Stomach (tissue), 9 donors: ENCODE measurements around the gene LONP1. TPM values are rescaled to one million over a fixed set of nuclear protein-coding genes. Genes with fewer than 3 reads are reported as not detected.

Experiments used
- DNase-seq, 2 donors: peaks; one replicate each; pipeline versions ENCODE4 v3.0.0 to v3.0.0-alpha.2; 2013 to 2019
- H3K27ac ChIP-seq, 5 donors: fragments of 200-600 bp in 4 of 5; sonication (generic) in 4 of 5; one replicate each; pipeline ENCODE4 v1.5.1; 2013 to 2019; ENCODE audit warnings: mild to moderate bottlenecking in 1 of 5, moderate library complexity in 1 of 5
- H3K27me3 ChIP-seq, 3 donors: fragments of 200-600 bp; sonication (generic); one replicate each; pipeline ENCODE4 v1.5.1; 2017 to 2019; ENCODE audit warnings: mixed run types in 1 of 3
- H3K36me3 ChIP-seq, 4 donors: fragments of 200-600 bp; sonication (generic); 1 replicate in 3 of 4; 2 replicates in 1 of 4; pipeline ENCODE4 v1.5.1; 2016 to 2019
- H3K4me1 ChIP-seq, 4 donors: fragments of 200-600 bp; sonication (generic); one replicate each; pipeline ENCODE4 v1.5.1; 2016 to 2019
- H3K4me3 ChIP-seq, 4 donors: fragments of 200-600 bp; sonication (generic) in 3 of 4; one replicate each; pipeline ENCODE4 v1.5.1; 2016 to 2019; ENCODE audit warnings: mild to moderate bottlenecking in 1 of 4
- H3K9me3 ChIP-seq, 4 donors: fragments of 200-600 bp; sonication (generic); one replicate each; pipeline ENCODE4 v1.5.1; 2016 to 2019
- EP300 ChIP-seq: sonication (generic); formaldehyde crosslinking; IDR thresholded peaks from one replicate; pipeline ENCODE4 v1.6.1; 2017; ENCODE audit warnings: antibody characterized with exemption
- POLR2A ChIP-seq, 4 donors: fragments of 450-650 bp; IDR thresholded peaks; one replicate each; pipeline ENCODE4 v1.6.1; 2016; ENCODE audit warnings: antibody characterized with exemption in 4 of 4, control low read depth in 2 of 4, mild to moderate bottlenecking in 1 of 4, moderate library complexity in 1 of 4
- POLR2AphosphoS5 ChIP-seq, 3 donors: sonication (generic); formaldehyde crosslinking; IDR thresholded peaks; one replicate each; pipeline ENCODE4 v1.6.1; 2016; ENCODE audit warnings: antibody characterized with exemption in 3 of 3
- WGBS, 5 donors: extraction: QIAGEN DNeasy Blood & Tissue Kit in 3 of 5; methylation state at CpG; one replicate each; pipeline versions ENCODE4 v1.1.5 to v1.1.7; 2013 to 2018; 5-methylcytosine and 5-hydroxymethylcytosine counted together
- intact Hi-C: fragments of 100-400 bp; cut with DNase I; formaldehyde crosslinking; loops from one replicate; pipeline ENCODE4 v1.15.1; 2023; ENCODE audit warnings: low total_unique reads
- polyA plus RNA-seq, 3 donors: library from polyadenylated mRNA; stranded (reverse); fragments of 200-250 nt; gene quantifications; one replicate each; pipeline ENCODE4 v1.2.3, GENCODE V29; 2013
- total RNA-seq, 5 donors: library from RNA; depleted of rRNA; stranded (reverse); fragments of >200 nt; gene quantifications; one replicate each; pipeline versions ENCODE4 v1.1.0 to v1.2.3, GENCODE V29; 2014 to 2016
- TF ChIP-seq, protein P1 (sequence below), 7 experiments: fragments of 450-650 bp in 4 of 7; fragments of 200-600 bp in 3 of 7; sonication (generic) in 3 of 7; IDR thresholded peaks; one replicate each; pipeline ENCODE4 v1.5.1; 2016 to 2019; ENCODE audit warnings: antibody characterized with exemption in 7 of 7, control low read depth in 2 of 7, mild to moderate bottlenecking in 1 of 7
- donor health status: healthy with polysubstance abuse.
- donor health status: Bipolar disorder and iron deficiency.
- donor health status: healthy.

Gene LONP1
- total and polyA plus RNA-seq, 8 donors, result 8.8 to 169 (median 42.5) TPM

DNA sequence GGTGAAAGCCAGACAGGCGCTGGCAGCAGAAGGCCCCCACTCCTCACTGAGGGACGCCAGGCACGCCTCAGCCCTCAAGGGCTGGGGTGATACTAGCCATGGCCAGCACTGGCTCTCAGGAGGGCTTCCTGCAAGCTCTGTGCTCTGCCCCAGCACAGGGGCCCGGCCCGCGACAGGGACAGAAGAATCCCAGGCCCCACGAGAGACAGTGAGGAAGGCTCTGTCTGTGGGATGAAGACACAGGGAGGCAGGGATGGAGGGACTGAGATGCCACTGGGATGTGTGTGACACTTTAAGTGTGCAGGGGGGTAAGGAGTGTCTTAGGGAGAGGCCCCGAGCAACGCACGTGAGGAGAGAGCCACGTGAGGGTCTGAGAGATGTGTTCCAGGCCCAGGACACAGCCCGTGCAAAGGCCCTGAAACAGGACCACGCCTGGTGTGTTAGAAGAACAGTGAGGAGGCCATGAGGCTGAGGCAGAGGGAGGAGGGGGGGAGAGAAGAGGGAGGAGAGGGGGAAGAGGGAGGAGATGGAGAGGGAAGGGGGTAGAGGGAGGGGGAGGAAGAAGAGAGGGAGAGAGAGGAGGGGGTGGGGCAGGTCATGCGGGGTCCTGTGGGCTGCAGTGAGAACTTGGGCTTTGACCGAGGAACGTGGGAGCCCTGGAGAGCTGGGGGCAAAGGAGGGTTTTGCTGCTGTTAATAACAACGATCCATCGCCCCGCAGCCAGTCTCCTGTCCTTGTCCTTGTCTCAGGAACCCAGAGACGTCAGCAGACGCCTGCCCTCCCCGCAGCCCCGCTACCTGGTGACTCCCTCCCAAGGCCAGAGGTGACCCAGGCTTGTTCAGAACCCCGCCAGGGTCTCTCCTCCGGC, 22.7 kb downstream of the LONP1 start:
- no peaks in the 10 kb centered on the region for H3K27me3 ChIP-seq
- H3K4me1 ChIP-seq, result peaks cover 4 to 24% (median 17%) of the 10 kb centered on the region in 4 donors
- no peaks in the 10 kb centered on the region for H3K9me3 ChIP-seq
- H3K27ac ChIP-seq, result no peak overlapping the region
- WGBS, 5 donors, result 75 to 83% (median 78%) methylated on average over 22 to 25 of the region's 25 CpGs
- no peak for DNase-seq
- peaks cover 74 to 100% (median 99%) of the 10 kb centered on the region in 4 donors for H3K36me3 ChIP-seq
- TF ChIP-seq EP300, result no peak
- no peak for TF ChIP-seq POLR2A (IDR thresholded peaks at IDR 0.05)
- TF ChIP-seq, protein P1, sequence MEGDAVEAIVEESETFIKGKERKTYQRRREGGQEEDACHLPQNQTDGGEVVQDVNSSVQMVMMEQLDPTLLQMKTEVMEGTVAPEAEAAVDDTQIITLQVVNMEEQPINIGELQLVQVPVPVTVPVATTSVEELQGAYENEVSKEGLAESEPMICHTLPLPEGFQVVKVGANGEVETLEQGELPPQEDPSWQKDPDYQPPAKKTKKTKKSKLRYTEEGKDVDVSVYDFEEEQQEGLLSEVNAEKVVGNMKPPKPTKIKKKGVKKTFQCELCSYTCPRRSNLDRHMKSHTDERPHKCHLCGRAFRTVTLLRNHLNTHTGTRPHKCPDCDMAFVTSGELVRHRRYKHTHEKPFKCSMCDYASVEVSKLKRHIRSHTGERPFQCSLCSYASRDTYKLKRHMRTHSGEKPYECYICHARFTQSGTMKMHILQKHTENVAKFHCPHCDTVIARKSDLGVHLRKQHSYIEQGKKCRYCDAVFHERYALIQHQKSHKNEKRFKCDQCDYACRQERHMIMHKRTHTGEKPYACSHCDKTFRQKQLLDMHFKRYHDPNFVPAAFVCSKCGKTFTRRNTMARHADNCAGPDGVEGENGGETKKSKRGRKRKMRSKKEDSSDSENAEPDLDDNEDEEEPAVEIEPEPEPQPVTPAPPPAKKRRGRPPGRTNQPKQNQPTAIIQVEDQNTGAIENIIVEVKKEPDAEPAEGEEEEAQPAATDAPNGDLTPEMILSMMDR (IDR thresholded peaks at IDR 0.05), result no peak
- TF ChIP-seq POLR2AphosphoS5 (IDR thresholded peaks at IDR 0.05), result no peak
- no peak overlapping the region for H3K4me3 ChIP-seq
- intact Hi-C loops, result no loop called here

DNA sequence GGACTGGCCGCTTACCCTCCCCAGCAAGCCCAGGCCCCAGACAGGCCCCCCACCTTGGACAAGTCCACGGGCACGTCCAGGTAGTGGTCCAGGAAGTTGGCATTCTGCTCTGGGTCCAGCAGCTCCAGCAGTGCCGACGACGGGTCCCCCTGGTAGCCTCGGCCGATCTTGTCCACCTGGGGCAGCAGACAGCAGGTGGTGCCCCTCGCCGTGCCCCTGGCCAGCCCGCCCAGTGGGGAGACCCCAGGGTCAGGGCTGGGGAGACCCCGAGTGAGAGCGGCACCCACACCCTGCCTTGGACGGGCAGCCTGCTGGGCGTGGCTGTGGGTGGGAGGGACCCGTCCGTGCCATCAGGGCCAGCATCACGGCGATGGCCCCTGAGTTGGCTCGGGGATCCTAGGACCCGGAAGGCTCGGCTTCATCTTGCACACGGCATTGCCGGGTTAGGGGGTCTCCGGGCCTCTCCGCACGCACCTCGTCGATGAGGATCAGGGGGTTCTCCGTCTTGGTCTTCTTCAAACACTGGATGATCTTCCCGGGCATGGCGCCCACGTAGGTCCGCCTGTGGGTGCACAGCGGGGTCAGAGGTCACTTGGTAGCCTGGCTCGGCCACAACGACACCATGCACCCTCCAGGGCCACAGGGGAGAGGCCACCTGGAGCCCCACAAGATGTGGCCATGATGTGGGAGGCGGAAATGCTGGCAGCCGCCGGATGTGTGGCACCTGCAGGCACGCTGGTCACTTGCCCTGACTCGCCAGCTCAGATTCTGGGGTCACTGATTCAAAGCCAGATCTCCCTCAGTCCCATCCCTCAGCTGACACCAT, 23.5 kb downstream of the LONP1 start:
- intact Hi-C loops, result no loop called here
- TF ChIP-seq, protein P1 (IDR thresholded peaks at IDR 0.05), result no peak
- no peak for TF ChIP-seq POLR2A (IDR thresholded peaks at IDR 0.05)
- TF ChIP-seq EP300, result no peak
- WGBS, 5 donors, result 75 to 87% (median 80%) methylated on average over 20 to 42 of the region's 42 CpGs
- H3K36me3 ChIP-seq, result peaks cover 79 to 100% (median 99%) of the 10 kb centered on the region in 4 donors
- H3K4me3 ChIP-seq, result no peak overlapping the region
- H3K27ac ChIP-seq, result no peak overlapping the region
- DNase-seq, result no peak
- H3K9me3 ChIP-seq, result no peaks in the 10 kb centered on the region
- H3K4me1 ChIP-seq, result peaks cover 12 to 32% (median 26%) of the 10 kb centered on the region in 4 donors
- H3K27me3 ChIP-seq, result no peaks in the 10 kb centered on the region

DNA sequence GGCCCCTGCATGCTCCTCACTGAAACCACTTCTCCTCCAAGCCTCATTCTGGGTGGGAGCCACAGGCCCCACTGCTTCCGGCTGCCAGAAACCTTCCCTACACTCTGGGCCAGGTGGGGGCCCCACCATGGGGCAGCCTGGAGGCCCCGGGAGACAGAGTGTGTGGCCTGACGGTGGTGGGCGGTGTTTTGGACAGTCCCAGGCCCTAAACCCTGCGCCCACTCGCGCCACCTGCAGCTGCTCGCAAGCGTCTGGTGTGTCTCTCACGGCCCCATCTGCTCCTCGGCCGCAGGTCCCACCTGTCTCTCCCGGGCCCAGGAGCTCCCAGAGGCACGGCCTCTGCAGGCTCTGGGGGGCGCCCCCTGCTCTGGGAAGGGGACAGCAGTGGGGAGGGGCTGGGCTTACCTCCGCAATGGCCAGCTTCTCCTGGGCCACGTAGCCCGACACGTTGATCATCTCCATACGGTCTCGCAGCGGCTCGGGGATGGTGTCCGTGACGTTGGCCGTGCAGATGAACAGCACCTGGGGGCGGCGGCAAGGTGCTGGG, 24.2 kb downstream of the LONP1 start:
- peaks cover 74 to 93% (median 92%) of the 10 kb centered on the region in 4 donors for H3K36me3 ChIP-seq
- no peak for TF ChIP-seq POLR2A (IDR thresholded peaks at IDR 0.05)
- no peak for TF ChIP-seq POLR2AphosphoS5 (IDR thresholded peaks at IDR 0.05)
- TF ChIP-seq, protein P1 (IDR thresholded peaks at IDR 0.05), result no peak
- TF ChIP-seq EP300, result no peak
- intact Hi-C loops, result no loop called here

DNA sequence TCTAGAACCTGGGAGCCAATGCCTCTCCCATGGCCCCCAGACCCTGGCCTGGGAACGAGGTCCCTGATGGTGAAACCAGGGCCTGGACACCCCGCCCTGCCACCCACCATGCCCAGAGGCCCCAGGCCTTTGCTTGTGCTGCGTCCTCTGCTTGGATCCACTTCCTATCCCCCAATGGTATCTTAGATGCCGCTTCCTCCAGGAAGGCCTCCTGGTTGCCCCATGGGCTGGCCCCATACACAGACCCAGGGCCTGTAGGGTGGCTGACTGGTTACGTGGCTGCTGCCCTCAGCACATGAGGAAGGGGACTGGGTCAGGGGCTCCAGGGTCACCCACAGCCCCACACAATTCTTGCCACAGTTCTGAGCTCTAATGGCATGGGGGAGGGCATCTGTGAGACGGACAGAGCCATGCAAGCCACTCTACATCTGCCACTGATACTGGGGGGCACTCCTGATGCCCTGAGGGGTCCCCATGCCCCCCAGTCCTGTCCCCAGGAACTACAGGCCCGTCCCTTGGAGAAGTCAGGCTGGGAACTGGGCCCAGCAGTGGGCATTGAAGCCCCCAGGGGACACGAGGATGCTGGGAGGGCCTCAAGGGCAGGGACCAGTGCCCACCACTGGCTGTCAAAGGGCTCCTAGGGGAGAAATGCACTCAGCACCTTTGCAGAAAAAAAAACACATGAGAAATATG, 24.8 kb downstream of the LONP1 start:
- no peak for DNase-seq
- Histone ChIP-seq H3K27ac (no peak overlapping the region), H3K4me3 (no peak overlapping the region), H3K4me1 (peaks cover 17 to 41% (median 35%) of the 10 kb centered on the region in 4 donors), H3K9me3 (no peaks in the 10 kb centered on the region), H3K36me3 (peaks cover 68 to 87% (median 86%) of the 10 kb centered on the region in 4 donors), H3K27me3 (no peaks in the 10 kb centered on the region)
- TF ChIP-seq, protein P1 (IDR thresholded peaks at IDR 0.05), result no peak
- no peak for TF ChIP-seq POLR2A (IDR thresholded peaks at IDR 0.05)
- no peak for TF ChIP-seq EP300
- no peak for TF ChIP-seq POLR2AphosphoS5 (IDR thresholded peaks at IDR 0.05)
- intact Hi-C loops, result no loop called here
- WGBS, 5 donors, result 78 to 91% (median 88%) methylated on average over 5 to 8 of the region's 8 CpGs

More for the DNA sequence above, 24.2 kb downstream of the LONP1 start:
- H3K9me3 ChIP-seq, result no peaks in the 10 kb centered on the region
- H3K27me3 ChIP-seq, result no peaks in the 10 kb centered on the region
- no peak for DNase-seq
- 84 to 93% (median 86%) methylated on average over 14 to 28 of the region's 28 CpGs for WGBS, 5 donors
- H3K4me3 ChIP-seq, result no peak overlapping the region
- peaks cover 17 to 39% (median 33%) of the 10 kb centered on the region in 4 donors for H3K4me1 ChIP-seq
- no peak overlapping the region for H3K27ac ChIP-seq
